SH-SY5Y (cell line): ENCODE results near the gene EN2.

Experiments
- GATA2 ChIP-seq: IDR thresholded peaks from 2 replicates; pipeline ENCODE4 v1.6.1; 2011; ENCODE audit warnings: mild to moderate bottlenecking, low read depth, low read length
- GATA3 ChIP-seq: IDR thresholded peaks from 2 replicates; pipeline ENCODE4 v1.6.1; 2011; ENCODE audit warnings: low read depth, mild to moderate bottlenecking, low read length, moderate library complexity

The EN2 gene

GRCh38 chr7:155507576-155507975 is 49.6 kb downstream of the EN2 start:
- TF ChIP-seq GATA3: no peak
- TF ChIP-seq GATA2: no peak

- TF ChIP-seq GATA3 (no peak), GATA2 (no peak)
These were observed 50.7 kb downstream of the EN2 start for GRCh38 chr7:155508376-155509358.

- TF ChIP-seq GATA3 (no peak), GATA2 (no peak)
These were observed 51.4 kb downstream of the EN2 start for GRCh38 chr7:155509359-155509724.

- TF ChIP-seq GATA3: no peak
- TF ChIP-seq GATA2: no peak
These were observed 52.0 kb downstream of the EN2 start for GRCh38 chr7:155509725-155510551.

GRCh38 chr7:155510975-155511701 is 53.2 kb downstream of the EN2 start:
- TF ChIP-seq GATA2 (no peak), GATA3 (no peak)

- TF ChIP-seq GATA3 (no peak), GATA2 (no peak)
These were observed 53.7 kb downstream of the EN2 start for GRCh38 chr7:155511702-155511996.

GRCh38 chr7:155512246-155512887 is 54.4 kb downstream of the EN2 start:
- no peak for TF ChIP-seq GATA3
- no peak for TF ChIP-seq GATA2

- no peak for TF ChIP-seq GATA3
- TF ChIP-seq GATA2: no peak
These were observed 55.8 kb downstream of the EN2 start for GRCh38 chr7:155513543-155514285.

- no peak for TF ChIP-seq GATA2
- TF ChIP-seq GATA3: no peak
These were observed 56.4 kb downstream of the EN2 start for GRCh38 chr7:155514296-155514695.
